ENCODE results near the gene NTPCR. TPM values are rescaled to one million over a fixed set of nuclear protein-coding genes. Genes with fewer than 3 reads are reported as not detected.

NTPCR gene
- polyA plus RNA-seq, 2 of the 4 experiments (the other 2 are of a cell fraction): 69.9 to 83.6 TPM

GRCh38 chr1:233006541-233006973, 56.1 kb downstream of the NTPCR start:
- ChIA-PET CTCF (interaction anchor here (0.9 to 1.2 kb wide), 2 partner anchors 9 to 13 kb away, joined by 3 read pairs; no protein-coding TSS in a partner anchor), POLR2A (no interaction called here)
- Histone ChIP-seq H3K9me3 (no peaks in the 10 kb centered on the region), H3K4me2 (no peak overlapping the region), H3K27ac (no peak overlapping the region), H3K4me3 (no peak overlapping the region), H3K4me1 (no peaks in the 10 kb centered on the region)
- no peak for FAIRE-seq
- ATAC-seq: no peak
- no peak for DNase-seq (ENCODE audit: low read depth in 1 of 2, low spot score in 1 of 2)
- WGBS (ENCODE audit: missing lambda C conversion rate): 97% methylated on average over 3 of the region's 3 CpGs
- no peak for TF ChIP-seq RFX5 (IDR thresholded peaks at IDR 0.05)
- TF ChIP-seq TFCP2L1 (CRISPR knock-in tag; IDR thresholded peaks at IDR 0.05): no peak
- TF ChIP-seq EHF (CRISPR knock-in tag; IDR thresholded peaks at IDR 0.05): no peak
- no peak for TF ChIP-seq PHF8 (IDR thresholded peaks at IDR 0.05; ENCODE audit: borderline replicate concordance, low read depth)
- TF ChIP-seq, protein P1, sequence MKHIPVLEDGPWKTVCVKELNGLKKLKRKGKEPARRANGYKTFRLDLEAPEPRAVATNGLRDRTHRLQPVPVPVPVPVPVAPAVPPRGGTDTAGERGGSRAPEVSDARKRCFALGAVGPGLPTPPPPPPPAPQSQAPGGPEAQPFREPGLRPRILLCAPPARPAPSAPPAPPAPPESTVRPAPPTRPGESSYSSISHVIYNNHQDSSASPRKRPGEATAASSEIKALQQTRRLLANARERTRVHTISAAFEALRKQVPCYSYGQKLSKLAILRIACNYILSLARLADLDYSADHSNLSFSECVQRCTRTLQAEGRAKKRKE (CRISPR knock-in tag; IDR thresholded peaks at IDR 0.05; ENCODE audit: low read depth): no peak
- TF ChIP-seq, protein P2, sequence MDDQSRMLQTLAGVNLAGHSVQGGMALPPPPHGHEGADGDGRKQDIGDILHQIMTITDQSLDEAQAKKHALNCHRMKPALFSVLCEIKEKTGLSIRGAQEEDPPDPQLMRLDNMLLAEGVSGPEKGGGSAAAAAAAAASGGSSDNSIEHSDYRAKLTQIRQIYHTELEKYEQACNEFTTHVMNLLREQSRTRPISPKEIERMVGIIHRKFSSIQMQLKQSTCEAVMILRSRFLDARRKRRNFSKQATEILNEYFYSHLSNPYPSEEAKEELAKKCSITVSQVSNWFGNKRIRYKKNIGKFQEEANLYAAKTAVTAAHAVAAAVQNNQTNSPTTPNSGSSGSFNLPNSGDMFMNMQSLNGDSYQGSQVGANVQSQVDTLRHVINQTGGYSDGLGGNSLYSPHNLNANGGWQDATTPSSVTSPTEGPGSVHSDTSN (IDR thresholded peaks at IDR 0.05): no peak
- TF ChIP-seq, protein P3, sequence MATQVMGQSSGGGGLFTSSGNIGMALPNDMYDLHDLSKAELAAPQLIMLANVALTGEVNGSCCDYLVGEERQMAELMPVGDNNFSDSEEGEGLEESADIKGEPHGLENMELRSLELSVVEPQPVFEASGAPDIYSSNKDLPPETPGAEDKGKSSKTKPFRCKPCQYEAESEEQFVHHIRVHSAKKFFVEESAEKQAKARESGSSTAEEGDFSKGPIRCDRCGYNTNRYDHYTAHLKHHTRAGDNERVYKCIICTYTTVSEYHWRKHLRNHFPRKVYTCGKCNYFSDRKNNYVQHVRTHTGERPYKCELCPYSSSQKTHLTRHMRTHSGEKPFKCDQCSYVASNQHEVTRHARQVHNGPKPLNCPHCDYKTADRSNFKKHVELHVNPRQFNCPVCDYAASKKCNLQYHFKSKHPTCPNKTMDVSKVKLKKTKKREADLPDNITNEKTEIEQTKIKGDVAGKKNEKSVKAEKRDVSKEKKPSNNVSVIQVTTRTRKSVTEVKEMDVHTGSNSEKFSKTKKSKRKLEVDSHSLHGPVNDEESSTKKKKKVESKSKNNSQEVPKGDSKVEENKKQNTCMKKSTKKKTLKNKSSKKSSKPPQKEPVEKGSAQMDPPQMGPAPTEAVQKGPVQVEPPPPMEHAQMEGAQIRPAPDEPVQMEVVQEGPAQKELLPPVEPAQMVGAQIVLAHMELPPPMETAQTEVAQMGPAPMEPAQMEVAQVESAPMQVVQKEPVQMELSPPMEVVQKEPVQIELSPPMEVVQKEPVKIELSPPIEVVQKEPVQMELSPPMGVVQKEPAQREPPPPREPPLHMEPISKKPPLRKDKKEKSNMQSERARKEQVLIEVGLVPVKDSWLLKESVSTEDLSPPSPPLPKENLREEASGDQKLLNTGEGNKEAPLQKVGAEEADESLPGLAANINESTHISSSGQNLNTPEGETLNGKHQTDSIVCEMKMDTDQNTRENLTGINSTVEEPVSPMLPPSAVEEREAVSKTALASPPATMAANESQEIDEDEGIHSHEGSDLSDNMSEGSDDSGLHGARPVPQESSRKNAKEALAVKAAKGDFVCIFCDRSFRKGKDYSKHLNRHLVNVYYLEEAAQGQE (IDR thresholded peaks at IDR 0.05): no peak
- no peak for TF ChIP-seq JUN (IDR thresholded peaks at IDR 0.05)
- no peak for TF ChIP-seq GATA3 (IDR thresholded peaks at IDR 0.05; ENCODE audit: borderline replicate concordance)
- no peak for TF ChIP-seq ZFP36 (IDR thresholded peaks at IDR 0.05; ENCODE audit: borderline replicate concordance, partially characterized antibody)
- TF ChIP-seq KDM1A (IDR thresholded peaks at IDR 0.05; ENCODE audit: low read depth): no peak
- TF ChIP-seq HOXB13 (CRISPR knock-in tag; IDR thresholded peaks at IDR 0.05; ENCODE audit: low read depth): no peak
- no peak for TF ChIP-seq ELK1 (IDR thresholded peaks at IDR 0.05; ENCODE audit: low read depth, low read length)

DNA sequence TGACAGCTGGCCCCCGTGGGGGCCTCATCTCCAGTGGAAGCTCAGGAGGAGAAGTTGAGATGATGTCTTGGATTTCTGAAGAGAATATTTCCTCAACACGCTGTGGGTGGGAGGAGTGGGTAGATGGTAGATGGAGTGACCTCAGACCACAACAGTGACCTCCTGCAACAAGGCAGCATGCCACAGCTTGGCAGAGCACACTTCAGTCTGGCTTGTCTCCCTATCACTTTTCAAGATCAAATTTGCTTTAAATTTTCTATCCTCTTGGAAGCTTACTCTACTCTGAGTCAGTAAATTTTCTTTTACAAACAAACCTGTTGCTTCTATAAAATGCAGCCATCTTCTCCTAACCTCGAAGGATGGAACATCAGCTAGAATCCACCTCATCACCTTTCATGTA, 59.7 kb downstream of the NTPCR start:
- CTCF ChIA-PET: interaction anchor here (1.0 to 1.7 kb wide), 3 partner anchors 9 to 15 kb away, joined by 3 to 4 read pairs (median 3); no protein-coding TSS in a partner anchor
- Histone ChIP-seq H3K4me2 (no peak overlapping the region), H3K4me1 (no peaks in the 10 kb centered on the region), H3K9me3 (no peaks in the 10 kb centered on the region), H3K4me3 (no peak overlapping the region), H3K27ac (no peak overlapping the region)
- FAIRE-seq (no peak), DNase-seq (ENCODE audit: low read depth in 1 of 2, low spot score in 1 of 2) (no peak), ATAC-seq (no peak)
- no peak for TF ChIP-seq CEBPB (IDR thresholded peaks at IDR 0.05)
- TF ChIP-seq JUN (IDR thresholded peaks at IDR 0.05): no peak
- POLR2A ChIA-PET: no interaction called here
- 74% methylated on average over 3 of the region's 3 CpGs for WGBS (ENCODE audit: missing lambda C conversion rate)

GRCh38 chr1:233012021-233012420, 61.6 kb downstream of the NTPCR start:
- Histone ChIP-seq H3K27ac (no peak overlapping the region), H3K9me3 (no peaks in the 10 kb centered on the region), H3K4me3 (no peak overlapping the region), H3K4me1 (no peaks in the 10 kb centered on the region), H3K4me2 (no peak overlapping the region)
- no peak for FAIRE-seq
- ATAC-seq: no peak
- TF ChIP-seq FOXS1 (CRISPR knock-in tag; IDR thresholded peaks at IDR 0.05) (no peak), ZSCAN20 (CRISPR knock-in tag; IDR thresholded peaks at IDR 0.05) (no peak), EHF (CRISPR knock-in tag; IDR thresholded peaks at IDR 0.05) (no peak), FOSL2 (IDR thresholded peaks at IDR 0.05) (no peak), FOSL2 (CRISPR knock-in tag; IDR thresholded peaks at IDR 0.05) (no peak)
- TF ChIP-seq, protein P4, sequence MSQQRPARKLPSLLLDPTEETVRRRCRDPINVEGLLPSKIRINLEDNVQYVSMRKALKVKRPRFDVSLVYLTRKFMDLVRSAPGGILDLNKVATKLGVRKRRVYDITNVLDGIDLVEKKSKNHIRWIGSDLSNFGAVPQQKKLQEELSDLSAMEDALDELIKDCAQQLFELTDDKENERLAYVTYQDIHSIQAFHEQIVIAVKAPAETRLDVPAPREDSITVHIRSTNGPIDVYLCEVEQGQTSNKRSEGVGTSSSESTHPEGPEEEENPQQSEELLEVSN (IDR thresholded peaks at IDR 0.05; ENCODE audit: borderline replicate concordance, low read depth): no peak
- CTCF ChIA-PET: interaction anchor here (1.1 to 1.2 kb wide), 2 partner anchors 11 to 101 kb away, joined by 3 to 8 read pairs; no protein-coding TSS in a partner anchor
- DNase-seq (ENCODE audit: low read depth in 1 of 2, low spot score in 1 of 2): no peak
- POLR2A ChIA-PET: no interaction called here
- WGBS (ENCODE audit: missing lambda C conversion rate): 96% methylated on average over 1 of the region's 1 CpG
